Measurements from ENCODE around the gene MADCAM1. TPM values are rescaled to one million over a fixed set of nuclear protein-coding genes. Genes with fewer than 3 reads are reported as not detected.
A peak's percentile ranks its signal among the peaks of the same experiment; 100 is the strongest.

The MADCAM1 gene
- polyA plus RNA-seq, 1 donor from 2014 or later: 0.36 TPM

DNA sequence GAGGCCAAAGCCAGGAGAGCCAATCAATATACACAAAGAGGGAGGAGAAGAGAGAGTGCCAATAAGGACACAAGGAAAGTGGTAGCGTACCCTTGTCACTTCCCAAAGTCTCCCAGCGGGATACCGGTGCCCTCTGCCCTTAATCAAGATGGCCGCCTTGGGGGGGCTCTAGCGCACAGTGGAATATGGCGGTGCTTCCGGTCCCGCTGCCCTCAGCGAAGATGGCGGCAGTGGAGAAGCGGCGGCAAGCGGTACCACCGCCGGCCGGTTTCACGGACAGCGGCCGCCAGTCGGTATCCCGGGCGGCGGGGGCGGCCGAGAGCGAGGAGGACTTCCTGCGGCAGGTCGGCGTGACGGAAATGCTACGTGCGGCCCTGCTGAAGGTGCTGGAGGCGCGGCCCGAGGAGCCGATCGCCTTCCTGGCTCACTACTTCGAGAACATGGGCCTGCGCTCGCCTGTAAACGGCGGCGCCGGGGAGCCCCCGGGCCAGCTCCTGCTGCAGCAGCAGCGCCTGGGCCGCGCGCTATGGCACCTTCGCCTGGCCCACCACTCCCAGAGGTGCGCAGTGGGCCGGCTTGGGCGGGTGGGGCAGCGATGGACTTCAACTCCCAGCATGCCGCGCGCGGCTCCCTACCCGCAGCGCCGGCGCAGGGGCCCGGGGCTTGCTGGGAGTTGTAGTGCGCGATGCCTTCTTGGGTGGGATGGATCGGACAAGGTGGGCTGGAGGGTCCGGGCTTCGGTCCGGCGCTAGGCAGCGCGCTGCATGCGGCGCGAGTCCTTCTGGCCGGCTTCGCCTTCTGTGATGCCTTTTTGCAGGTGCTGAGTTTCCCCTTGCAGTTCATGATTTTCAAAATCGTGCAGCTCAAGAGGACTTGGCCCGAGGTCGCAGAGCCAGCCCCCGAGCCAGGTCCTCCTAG is 11.3 kb downstream of the MADCAM1 start, which contains the start of gene TPGS1:
TSS of gene TPGS1 (plus strand) at position 212 of the 918 bp plus-strand sequence. CDS start at position 222, 10 bp downstream.
- no peaks in the 10 kb centered on the region for H3K27me3 Mint-ChIP-seq
- peak within 1 kb of the TSS; percentile 92 to 100 (median 97) for H3K4me3 Mint-ChIP-seq
- H3K27ac Mint-ChIP-seq: peak within 1 kb of the TSS; percentile 91 to 99 (median 97)
- peaks cover 2% of the 10 kb centered on the region for H3K36me3 Mint-ChIP-seq
- peaks cover 17 to 29% (median 25%) of the 10 kb centered on the region in 3 donors for H3K4me1 Mint-ChIP-seq
- H3K9me3 Mint-ChIP-seq: peaks cover 0 to 1% (median 0%) of the 10 kb centered on the region in 3 donors

DNA sequence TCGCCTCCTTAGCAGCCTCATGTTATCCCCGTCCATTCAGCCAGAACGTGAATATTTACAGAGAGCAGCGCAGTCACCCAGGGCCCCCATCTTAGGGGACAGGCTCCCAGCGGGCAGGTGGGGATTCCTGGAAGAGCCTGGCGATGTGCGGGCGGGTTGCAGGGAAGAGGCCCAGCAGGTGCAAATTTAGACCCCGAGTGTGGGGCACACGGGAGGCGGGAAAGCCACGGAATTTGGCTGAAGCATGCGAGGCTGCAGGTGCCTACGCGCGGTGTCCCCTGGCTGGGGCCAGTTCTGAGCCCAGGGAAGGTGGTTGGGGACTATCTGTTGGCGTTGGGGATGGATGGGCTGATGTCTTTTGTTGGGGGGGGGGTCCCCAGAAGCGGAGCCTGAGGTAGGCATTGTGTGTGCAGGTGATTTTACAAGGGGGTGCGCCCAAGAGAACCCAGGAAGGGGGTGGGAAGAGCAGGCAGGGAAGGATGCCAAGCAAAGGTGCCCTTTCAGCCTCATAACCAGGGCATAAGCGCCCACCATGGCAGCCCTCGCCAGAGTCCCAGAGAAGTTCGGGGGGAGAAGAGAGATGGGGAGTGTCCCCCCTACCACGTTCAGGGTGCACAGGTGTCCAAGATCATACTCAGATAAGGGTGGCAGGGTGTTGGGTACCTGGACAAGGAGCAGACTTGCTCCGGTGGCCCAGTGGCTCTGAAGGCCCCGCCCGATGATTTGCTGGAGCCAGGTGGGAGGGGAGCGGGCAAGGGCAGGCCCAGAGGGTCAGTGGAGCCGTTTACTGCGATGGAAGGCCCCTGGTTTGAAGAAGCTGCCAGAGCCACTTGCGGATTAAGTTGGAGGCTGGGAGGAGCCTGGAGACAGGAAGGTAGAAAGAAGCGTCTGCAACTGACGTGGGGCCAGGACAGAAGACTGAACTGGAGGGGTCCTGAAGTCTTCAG is 12.2 kb downstream of the MADCAM1 start:
- H3K27ac Mint-ChIP-seq: peak overlapping the region in 2 of 3 donors; percentile 91
- peaks cover 17 to 25% (median 21%) of the 10 kb centered on the region in 3 donors for H3K4me1 Mint-ChIP-seq
- H3K9me3 Mint-ChIP-seq: no peaks in the 10 kb centered on the region
- peaks cover 2% of the 10 kb centered on the region for H3K36me3 Mint-ChIP-seq
- H3K4me3 Mint-ChIP-seq: peak overlapping the region; percentile 92 to 100 (median 97)
- H3K27me3 Mint-ChIP-seq: no peaks in the 10 kb centered on the region

DNA sequence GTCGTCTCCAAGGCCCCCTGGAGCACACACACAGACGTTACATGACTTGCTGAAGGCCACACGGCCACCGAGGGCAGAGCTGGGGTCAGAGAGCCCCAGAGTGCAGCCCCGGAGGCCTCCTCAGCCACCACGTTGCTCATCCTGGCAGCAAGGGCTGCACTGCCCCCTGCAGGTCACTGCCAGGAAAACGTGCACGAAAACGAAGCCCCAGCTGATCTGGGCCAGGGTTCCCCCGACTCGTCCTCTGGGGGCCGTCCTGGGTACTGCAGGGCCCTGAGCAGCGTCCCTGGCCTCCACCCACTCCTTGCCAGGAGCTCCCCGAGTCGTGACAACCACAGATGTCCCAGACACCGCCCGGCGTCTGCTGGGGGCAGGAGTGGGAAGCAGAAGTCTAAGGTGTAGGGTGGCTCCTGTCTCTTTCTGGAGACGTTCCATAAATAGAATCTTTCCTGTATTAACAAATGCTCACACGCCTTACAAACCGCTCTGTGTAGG is 14.4 kb downstream of the MADCAM1 start:
- H3K27ac Mint-ChIP-seq: peak overlapping the region in 2 of 3 donors; percentile 94 to 97
- H3K4me1 Mint-ChIP-seq: peaks cover 17 to 23% (median 18%) of the 10 kb centered on the region in 3 donors
- H3K36me3 Mint-ChIP-seq: peaks cover 2% of the 10 kb centered on the region
- peak overlapping the region; percentile 77 to 87 (median 84) for H3K4me3 Mint-ChIP-seq
- no peaks in the 10 kb centered on the region for H3K9me3 Mint-ChIP-seq
- no peaks in the 10 kb centered on the region for H3K27me3 Mint-ChIP-seq

DNA sequence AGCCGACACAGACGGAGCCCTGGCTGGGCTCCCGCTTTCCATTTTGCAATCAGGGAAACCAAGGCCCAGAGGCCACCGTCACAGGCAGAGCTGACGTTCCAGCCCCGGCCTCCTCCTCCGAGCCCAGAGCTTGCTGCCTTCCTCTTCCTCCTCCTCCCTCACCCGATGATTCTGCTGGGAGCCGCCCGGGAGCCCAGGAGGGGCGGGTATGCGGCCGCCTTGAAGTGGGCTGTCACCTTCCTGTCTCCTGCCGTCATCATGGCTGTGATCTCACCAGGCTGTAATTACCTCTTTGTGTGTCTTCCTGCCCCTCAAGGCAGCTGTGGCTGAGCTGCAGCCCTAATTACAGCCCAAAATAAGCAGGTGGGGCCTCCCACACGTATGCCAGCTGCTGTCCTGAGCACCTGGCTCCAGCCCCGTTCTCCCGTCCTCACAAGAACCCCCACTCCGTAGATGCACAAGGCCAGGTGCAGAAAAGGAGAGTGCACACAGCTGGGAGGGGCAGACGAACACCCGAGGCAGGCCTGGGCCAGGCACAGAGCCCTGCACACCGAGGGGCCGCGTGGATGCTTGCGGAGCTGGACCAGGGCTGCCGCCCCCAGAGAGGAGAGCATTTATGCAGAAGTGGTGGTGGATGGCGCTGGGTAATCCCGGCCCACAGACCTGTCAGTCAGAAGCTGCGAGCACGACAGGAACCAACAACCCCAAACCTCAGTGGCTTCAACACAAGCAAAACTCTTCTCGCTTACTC is 15.0 kb downstream of the MADCAM1 start:
- Mint-ChIP-seq H3K4me3 (peak overlapping the region; percentile 77 to 87 (median 84)), H3K9me3 (no peaks in the 10 kb centered on the region), H3K36me3 (peaks cover 2% of the 10 kb centered on the region), H3K27me3 (no peaks in the 10 kb centered on the region), H3K4me1 (peaks cover 17 to 23% (median 18%) of the 10 kb centered on the region in 3 donors), H3K27ac (peak overlapping the region; percentile 69 to 97 (median 94))

DNA sequence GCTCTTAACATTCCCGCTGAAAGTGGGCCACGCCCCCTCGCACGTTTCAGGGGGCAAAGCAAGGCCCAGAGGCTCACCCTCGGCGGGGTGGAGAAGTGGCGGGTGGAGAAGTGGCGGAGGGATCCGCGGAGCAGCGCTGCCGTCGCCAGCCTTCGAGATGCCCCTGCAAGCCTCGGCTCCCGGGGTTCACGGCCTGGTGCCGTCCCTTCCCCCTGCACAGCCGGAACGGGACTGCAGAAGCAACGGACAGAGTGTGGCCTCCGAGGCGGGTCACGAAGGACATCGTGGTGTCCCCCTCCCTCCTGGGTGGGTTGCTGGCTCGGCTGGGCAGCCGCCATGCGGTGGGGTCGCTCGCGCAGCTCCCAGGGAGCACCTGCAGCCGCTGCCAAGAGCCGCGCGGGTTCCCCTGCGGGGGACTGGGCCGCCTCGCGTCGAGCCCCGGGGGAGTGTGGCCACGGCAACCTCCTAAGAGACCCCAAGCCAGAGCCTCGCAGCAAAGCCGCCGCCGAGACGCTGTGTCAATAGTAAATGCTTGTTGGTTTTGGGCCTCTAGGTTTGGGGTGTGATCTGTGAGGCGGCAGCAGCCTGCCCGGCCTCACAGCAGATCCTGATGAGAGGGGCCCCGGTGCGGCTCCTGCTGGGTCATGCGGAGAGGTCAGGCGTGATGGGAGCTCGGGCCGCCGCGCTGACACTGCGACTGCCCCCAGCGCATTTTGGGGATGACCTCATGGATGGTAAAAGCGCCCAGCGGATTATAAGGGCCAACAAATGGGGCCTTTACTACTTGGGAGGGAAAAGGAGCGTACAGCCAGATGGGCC is 16.5 kb downstream of the MADCAM1 start:
- peak overlapping the region in 1 of 4 donors; percentile 87 for H3K4me3 Mint-ChIP-seq
- H3K27ac Mint-ChIP-seq: peak overlapping the region in 1 of 3 donors; percentile 12

DNA sequence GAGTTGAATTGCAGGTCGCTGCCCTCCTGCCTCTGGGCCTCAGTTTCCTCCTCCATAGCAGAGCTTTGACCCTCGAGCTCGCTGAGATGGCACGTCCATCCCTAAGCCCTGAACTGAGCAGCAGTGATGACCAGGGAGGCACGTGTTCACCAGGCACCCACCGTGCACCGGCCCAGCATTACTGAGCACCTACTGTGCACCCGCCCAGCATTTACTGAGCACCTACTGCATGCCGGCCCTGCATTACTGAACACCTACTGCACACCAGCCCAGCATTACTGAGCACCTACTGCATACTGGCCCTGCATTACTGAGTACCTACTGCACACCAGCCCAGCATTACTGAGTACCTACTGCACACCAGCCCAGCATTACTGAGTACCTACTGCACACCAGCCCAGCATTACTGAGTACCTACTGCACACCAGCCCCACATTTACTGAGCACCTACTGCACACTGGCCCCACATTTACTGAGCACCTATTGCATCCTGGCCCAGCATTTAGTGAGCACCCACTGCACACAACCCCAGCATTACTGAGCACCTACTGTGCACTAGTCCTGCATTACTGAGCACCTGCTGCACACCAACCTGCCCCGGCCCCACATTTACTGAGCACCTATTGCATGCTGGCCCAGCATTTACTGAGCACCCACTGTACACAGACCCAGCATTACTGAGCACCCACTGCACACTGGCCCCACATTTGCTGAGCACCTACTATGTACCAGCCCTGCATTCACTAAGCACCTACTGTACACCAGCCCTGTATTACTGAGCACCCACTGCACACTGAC is 17.3 kb downstream of the MADCAM1 start:
- Mint-ChIP-seq H3K9me3 (no peaks in the 10 kb centered on the region), H3K4me3 (peak overlapping the region in 1 of 4 donors; percentile 33), H3K36me3 (peaks cover 2% of the 10 kb centered on the region), H3K4me1 (peaks cover 14 to 18% (median 14%) of the 10 kb centered on the region in 3 donors), H3K27ac (peak overlapping the region in 1 of 3 donors; percentile 12), H3K27me3 (no peaks in the 10 kb centered on the region)

More for the DNA sequence above, 16.5 kb downstream of the MADCAM1 start:
- H3K9me3 Mint-ChIP-seq: no peaks in the 10 kb centered on the region
- no peaks in the 10 kb centered on the region for H3K27me3 Mint-ChIP-seq
- peaks cover 2% of the 10 kb centered on the region for H3K36me3 Mint-ChIP-seq
- peaks cover 17 to 18% (median 18%) of the 10 kb centered on the region in 3 donors for H3K4me1 Mint-ChIP-seq

DNA sequence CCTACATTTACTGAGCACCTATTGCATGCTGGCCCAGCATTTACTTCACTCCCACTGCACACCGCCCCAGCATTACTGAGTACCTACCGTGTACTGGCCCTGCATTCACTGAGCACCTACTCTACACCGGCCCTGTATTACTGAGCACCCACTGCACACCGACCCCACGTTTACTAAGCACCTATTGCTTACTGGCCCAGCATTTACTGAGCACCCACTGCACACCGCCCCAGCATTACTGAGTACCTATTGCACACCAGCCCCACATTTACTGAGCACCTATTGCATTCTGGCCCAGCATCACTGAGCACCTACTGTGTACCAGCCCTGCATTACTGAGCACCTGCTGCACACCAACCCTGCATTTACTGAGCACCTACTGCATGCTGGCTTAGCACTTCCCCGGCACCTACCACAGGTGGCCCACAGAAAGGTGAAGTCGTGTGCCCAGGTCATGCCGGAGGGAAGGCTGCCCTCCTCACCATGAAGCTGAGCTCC is 17.9 kb downstream of the MADCAM1 start:
- no peak overlapping the region for H3K27ac Mint-ChIP-seq
- peak overlapping the region in 1 of 4 donors; percentile 33 for H3K4me3 Mint-ChIP-seq
- no peaks in the 10 kb centered on the region for H3K27me3 Mint-ChIP-seq
- no peaks in the 10 kb centered on the region for H3K9me3 Mint-ChIP-seq
- H3K4me1 Mint-ChIP-seq: peaks cover 12 to 18% (median 14%) of the 10 kb centered on the region in 3 donors
- peaks cover 2% of the 10 kb centered on the region for H3K36me3 Mint-ChIP-seq

DNA sequence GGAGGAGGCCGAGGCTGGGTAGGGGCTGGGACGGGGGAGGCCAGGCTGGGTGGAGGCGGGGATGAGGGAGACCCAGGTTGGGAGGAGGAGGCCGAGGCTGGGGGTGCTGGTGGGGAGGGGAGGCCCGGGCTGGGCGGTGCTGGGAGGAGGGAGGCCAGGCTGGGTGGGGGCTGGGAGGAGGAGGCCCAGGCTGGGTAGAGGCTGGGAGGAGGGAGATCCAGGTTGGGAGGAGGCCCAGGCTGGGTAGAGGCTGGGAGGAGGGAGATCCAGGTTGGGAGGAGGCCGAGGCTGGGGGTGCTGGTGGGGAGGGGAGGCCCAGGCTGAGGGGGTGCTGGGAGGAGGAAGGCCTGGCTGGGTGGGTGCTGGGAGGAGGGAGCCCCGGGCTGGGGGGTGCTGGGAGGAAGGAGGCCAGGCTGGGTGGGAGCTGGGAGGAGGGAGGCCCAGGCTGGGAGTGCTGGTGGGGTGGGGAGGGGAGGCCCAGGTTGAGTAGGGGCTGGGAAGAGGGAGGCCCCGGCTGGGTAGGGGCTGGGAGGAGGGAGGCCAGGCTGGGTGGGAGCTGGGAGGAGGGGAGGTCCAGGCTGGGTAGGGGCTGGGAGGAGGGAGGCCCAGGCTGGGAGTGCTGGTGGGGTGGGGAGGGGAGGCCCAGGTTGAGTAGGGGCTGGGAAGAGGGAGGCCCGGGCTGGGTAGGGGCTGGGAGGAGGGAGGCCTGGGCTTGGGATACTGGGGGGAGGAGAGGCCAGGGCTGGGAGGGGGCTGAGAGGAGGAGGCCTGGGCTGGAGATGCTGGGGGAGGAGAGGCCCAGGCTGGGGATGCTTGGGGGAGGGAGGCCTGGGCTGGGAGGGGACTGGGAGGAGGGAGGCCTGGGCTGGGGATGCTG is 21.7 kb downstream of the MADCAM1 start:
- Mint-ChIP-seq H3K36me3 (no peaks in the 10 kb centered on the region), H3K9me3 (no peaks in the 10 kb centered on the region), H3K27ac (no peak overlapping the region), H3K27me3 (no peaks in the 10 kb centered on the region), H3K4me1 (peaks cover 0 to 5% (median 4%) of the 10 kb centered on the region in 3 donors), H3K4me3 (no peak overlapping the region)

DNA sequence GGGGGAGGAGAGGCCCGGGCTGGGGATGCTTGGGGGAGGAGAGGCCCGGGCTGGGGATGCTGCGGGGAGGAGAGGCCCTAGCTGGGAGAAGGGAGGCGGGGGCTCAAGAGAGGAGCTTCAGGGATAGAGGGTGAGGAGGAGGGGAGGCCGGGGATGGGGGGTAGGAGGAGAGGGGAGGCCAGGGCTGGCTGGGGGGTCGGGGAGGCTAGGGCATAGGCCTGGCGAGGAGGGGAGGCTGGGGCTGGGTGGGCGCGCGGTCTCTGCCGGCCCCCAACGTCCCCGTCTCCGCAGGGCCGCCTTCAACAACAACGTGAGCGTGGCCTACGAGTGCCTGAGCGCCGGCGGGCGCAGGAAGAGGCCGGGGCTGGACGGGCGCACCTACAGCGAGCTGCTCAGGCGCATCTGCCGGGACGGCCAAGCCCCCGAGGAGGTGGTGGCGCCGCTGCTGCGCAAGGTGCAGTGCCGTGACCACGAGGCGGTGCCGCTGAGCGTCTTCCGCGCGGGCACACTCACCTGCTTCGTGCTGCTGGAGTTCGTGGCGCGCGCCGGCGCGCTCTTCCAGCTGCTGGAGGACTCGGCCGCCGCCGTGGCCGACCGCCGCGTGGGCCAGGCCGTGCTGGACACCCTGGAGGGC is 22.4 kb downstream of the MADCAM1 start:
- Mint-ChIP-seq H3K27me3 (no peaks in the 10 kb centered on the region), H3K9me3 (no peaks in the 10 kb centered on the region), H3K4me3 (no peak overlapping the region), H3K27ac (no peak overlapping the region), H3K4me1 (peaks cover 0 to 5% (median 4%) of the 10 kb centered on the region in 3 donors), H3K36me3 (no peaks in the 10 kb centered on the region)

DNA sequence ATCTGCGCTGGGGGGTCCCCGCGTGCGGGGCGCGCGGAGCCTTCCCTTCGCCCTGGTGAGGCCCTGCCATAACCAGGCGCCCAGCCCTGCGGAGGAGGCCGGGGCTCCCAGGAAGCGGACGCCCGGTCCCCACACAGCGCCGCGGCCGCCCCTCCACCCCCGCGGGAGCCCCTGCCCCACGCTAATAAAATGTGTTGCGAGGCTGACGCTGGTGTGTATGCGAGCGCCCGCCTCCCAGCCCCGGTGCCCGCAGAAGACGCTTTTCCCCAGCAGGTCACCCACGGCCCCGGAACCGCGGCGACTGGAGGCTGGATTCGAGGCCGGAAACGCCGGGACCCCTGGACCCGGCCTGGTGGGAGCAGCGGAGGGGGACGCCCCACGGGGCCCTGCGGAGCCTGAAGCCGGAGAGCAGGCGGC is 23.2 kb downstream of the MADCAM1 start:
- H3K4me1 Mint-ChIP-seq: peaks cover 0 to 4% (median 0%) of the 10 kb centered on the region in 3 donors
- H3K27ac Mint-ChIP-seq: no peak overlapping the region
- H3K36me3 Mint-ChIP-seq: no peaks in the 10 kb centered on the region
- no peaks in the 10 kb centered on the region for H3K9me3 Mint-ChIP-seq
- no peak overlapping the region for H3K4me3 Mint-ChIP-seq
- no peaks in the 10 kb centered on the region for H3K27me3 Mint-ChIP-seq

DNA sequence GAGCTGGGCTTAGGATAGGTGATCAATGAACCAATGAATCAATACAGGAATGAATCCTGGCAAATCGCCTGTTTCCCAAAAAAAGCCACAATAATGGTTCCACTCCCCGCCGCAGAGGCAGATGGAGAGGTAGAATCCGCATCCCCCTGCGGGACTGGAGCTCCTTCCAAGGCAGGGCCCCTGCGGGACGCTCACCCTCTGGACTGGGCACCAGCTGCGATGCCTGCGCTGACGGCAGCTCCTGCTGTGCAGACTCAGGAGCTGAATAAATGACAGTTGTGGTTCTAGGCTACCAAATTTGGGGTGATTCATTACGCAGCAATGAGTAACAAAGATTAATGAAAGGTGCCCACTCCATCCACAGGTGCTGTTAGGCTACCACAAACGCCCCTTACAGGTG is 26.4 kb downstream of the MADCAM1 start:
- no peak overlapping the region for H3K4me3 Mint-ChIP-seq
- H3K4me1 Mint-ChIP-seq: peaks cover 0 to 2% (median 1%) of the 10 kb centered on the region in 3 donors
- H3K9me3 Mint-ChIP-seq: no peaks in the 10 kb centered on the region
- no peaks in the 10 kb centered on the region for H3K36me3 Mint-ChIP-seq
- H3K27ac Mint-ChIP-seq: no peak overlapping the region
- peaks cover 5% of the 10 kb centered on the region for H3K27me3 Mint-ChIP-seq
